ENCODE data around the gene XIST.

GRCh38 chrX:73839152-73839551 lies 13.4 kb downstream of the XIST start:
- no peak for TF ChIP-seq CTCF (IDR thresholded peaks at IDR 0.05)
- no peak for TF ChIP-seq POLR2AphosphoS5 (IDR thresholded peaks at IDR 0.05)
